ENCODE results near the gene ATP8B4.

- TF ChIP-seq CTCF (IDR thresholded peaks at IDR 0.05) (no peak), POLR2A (IDR thresholded peaks at IDR 0.05) (no peak), POLR2AphosphoS5 (IDR thresholded peaks at IDR 0.05) (no peak), EP300 (IDR thresholded peaks at IDR 0.05) (no peak)
Observed at GRCh38 chr15:49817100-49817499, 301.9 kb downstream of the ATP8B4 start.
